Gastrocnemius medialis (tissue), 4 donors: ENCODE measurements around the gene PCSK4.

Experiments used
- POLR2A ChIP-seq, 2 donors: fragments of 450-650 bp; IDR thresholded peaks; one replicate each; pipeline ENCODE4 v1.6.1; 2017; ENCODE audit warnings: antibody characterized with exemption in 2 of 2, mild to moderate bottlenecking in 2 of 2, moderate library complexity in 2 of 2
- TF ChIP-seq, protein P1 (sequence below), 5 experiments: fragments of 450-650 bp in 3 of 5; fragments of 200-600 bp in 2 of 5; sonication (generic) in 2 of 5; IDR thresholded peaks in 4 of 5; conservative IDR thresholded peaks in 1 of 5; 1 replicate in 4 of 5; 2 replicates in 1 of 5; pipeline ENCODE4 v1.5.1; 2016 to 2019; ENCODE audit warnings: antibody characterized with exemption in 5 of 5, mild to moderate bottlenecking in 3 of 5, moderate library complexity in 3 of 5

DNA sequence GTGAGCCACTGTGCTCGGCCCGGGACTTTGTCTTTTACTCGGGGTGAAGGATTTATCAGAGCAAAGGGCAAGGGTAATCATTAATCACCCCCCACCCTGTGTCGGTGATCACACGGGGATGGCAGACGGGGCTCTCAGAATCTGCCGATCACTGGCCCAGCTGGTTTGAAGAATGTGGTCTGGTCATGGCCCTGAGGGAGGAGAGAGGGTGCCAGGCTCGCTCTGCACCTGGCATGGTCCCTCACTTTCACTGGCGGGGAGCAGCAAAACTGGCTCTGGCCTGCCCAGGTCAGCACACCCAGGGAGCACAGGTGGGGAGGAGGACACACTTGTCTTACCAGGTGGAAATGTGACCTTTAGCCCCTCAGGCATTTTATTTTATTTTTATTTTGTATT, 11.0 kb upstream of the PCSK4 start:
- TF ChIP-seq, protein P1, sequence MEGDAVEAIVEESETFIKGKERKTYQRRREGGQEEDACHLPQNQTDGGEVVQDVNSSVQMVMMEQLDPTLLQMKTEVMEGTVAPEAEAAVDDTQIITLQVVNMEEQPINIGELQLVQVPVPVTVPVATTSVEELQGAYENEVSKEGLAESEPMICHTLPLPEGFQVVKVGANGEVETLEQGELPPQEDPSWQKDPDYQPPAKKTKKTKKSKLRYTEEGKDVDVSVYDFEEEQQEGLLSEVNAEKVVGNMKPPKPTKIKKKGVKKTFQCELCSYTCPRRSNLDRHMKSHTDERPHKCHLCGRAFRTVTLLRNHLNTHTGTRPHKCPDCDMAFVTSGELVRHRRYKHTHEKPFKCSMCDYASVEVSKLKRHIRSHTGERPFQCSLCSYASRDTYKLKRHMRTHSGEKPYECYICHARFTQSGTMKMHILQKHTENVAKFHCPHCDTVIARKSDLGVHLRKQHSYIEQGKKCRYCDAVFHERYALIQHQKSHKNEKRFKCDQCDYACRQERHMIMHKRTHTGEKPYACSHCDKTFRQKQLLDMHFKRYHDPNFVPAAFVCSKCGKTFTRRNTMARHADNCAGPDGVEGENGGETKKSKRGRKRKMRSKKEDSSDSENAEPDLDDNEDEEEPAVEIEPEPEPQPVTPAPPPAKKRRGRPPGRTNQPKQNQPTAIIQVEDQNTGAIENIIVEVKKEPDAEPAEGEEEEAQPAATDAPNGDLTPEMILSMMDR (IDR thresholded peaks at IDR 0.05 in 4 of 5, conservative IDR thresholded peaks at IDR 0.05 in 1 of 5) = no peak
- no peak for TF ChIP-seq POLR2A (IDR thresholded peaks at IDR 0.05)
